Activated CD4-positive, CD25-positive, alpha-beta regulatory T cell treated with anti-CD3 and anti-CD28 coated beads, Interleukin-2, amount 50 U/mL, for 16 hours (primary cell): ENCODE measurements around the gene SIRT2.
A peak's percentile ranks its signal among the peaks of the same experiment; 100 is the strongest.
"Not testable (repeated sequence)": the region's sequence is repeated elsewhere in the genome, so short reads cannot be mapped to it uniquely, and the experiment has no call there.

ENCODE experiments used
- DNase-seq: peaks from one replicate; pipeline ENCODE4 v3.0.0-alpha.2; 2020; ENCODE audit warnings: low read depth, low spot score

The SIRT2 gene

GRCh38 chr19:38869160-38869835, 30.1 kb downstream of the SIRT2 start:
- no peak for DNase-seq

- DNase-seq: no peak
Measured at GRCh38 chr19:38868551-38868950, 30.9 kb downstream of the SIRT2 start.

- no peak for DNase-seq
Measured at GRCh38 chr19:38867171-38867780, 32.1 kb downstream of the SIRT2 start.

- DNase-seq: no peak
Measured at GRCh38 chr19:38862321-38863059, 36.9 kb downstream of the SIRT2 start.

GRCh38 chr19:38861368-38861767, 38.0 kb downstream of the SIRT2 start:
- no peak for DNase-seq

- DNase-seq: not testable (repeated sequence)
Measured at GRCh38 chr19:38859631-38860204, 39.7 kb downstream of the SIRT2 start.

GRCh38 chr19:38856813-38857212, 42.6 kb downstream of the SIRT2 start:
- no peak for DNase-seq

- not testable (repeated sequence) for DNase-seq
Measured at GRCh38 chr19:38855751-38856150, 43.7 kb downstream of the SIRT2 start.

GRCh38 chr19:38854961-38855360, 44.5 kb downstream of the SIRT2 start:
- DNase-seq: not testable (repeated sequence)

- no peak for DNase-seq
Measured at GRCh38 chr19:38853214-38853613, 46.2 kb downstream of the SIRT2 start.

GRCh38 chr19:38852231-38853044, 47.0 kb downstream of the SIRT2 start:
- no peak for DNase-seq

GRCh38 chr19:38851622-38852230, 47.7 kb downstream of the SIRT2 start:
- DNase-seq: peak; percentile 83

- no peak for DNase-seq
Measured at GRCh38 chr19:38850976-38851621, 48.3 kb downstream of the SIRT2 start.

GRCh38 chr19:38850436-38850975, 48.9 kb downstream of the SIRT2 start:
- peak; percentile 99 for DNase-seq

- peak; percentile 99 for DNase-seq
Measured at GRCh38 chr19:38849860-38850435, 49.5 kb downstream of the SIRT2 start, which contains the start of gene HNRNPL. HNRNPL (minus strand) TSS chr19:38849986; CDS start chr19:38849966, 20 bp downstream.

- peak; percentile 93 for DNase-seq
Measured at GRCh38 chr19:38849147-38849859, 50.1 kb downstream of the SIRT2 start.

GRCh38 chr19:38848299-38849146, 50.9 kb downstream of the SIRT2 start:
- no peak for DNase-seq

- DNase-seq: no peak
Measured at GRCh38 chr19:38846097-38846496, 53.3 kb downstream of the SIRT2 start.
